Left renal cortex interstitium (tissue), 4 donors: ENCODE results near the gene FAM43A. TPM values are rescaled to one million over a fixed set of nuclear protein-coding genes. Genes with fewer than 3 reads are reported as not detected.

Source experiments
- DNase-seq, 4 donors: peaks; one replicate each; pipeline ENCODE4 v3.0.0-alpha.2; 2013; ENCODE audit warnings: low read depth in 4 of 4, low spot score in 2 of 4, missing footprints in 1 of 4
- polyA plus RNA-seq, 4 donors: library from polyadenylated mRNA; unstranded; fragments of 120-200 nt; gene quantifications; one replicate each; pipeline ENCODE4 v1.2.1, GENCODE V29; 2013; ENCODE audit not compliant: insufficient read length in 4 of 4

Gene FAM43A
- polyA plus RNA-seq, 4 donors, result 5.5 to 9.4 (median 6.7) TPM

GRCh38 chr3:194736896-194737600 is 51.4 kb downstream of the FAM43A start:
- DNase-seq, result no peak

Other genes starting within 250 kb of the FAM43A start
- 100 to 1,000 TPM in 1 of 4 donors, 10 to 100 TPM in 3; 84.8 to 124 (median 91.5) TPM for gene ATP13A3, start 198.9 kb upstream of the FAM43A start, polyA plus RNA-seq
- 10 to 100 TPM; 14.6 to 23.6 (median 20.5) TPM for gene TMEM44, start 52.5 kb upstream of the FAM43A start, polyA plus RNA-seq
- 10 to 100 TPM; 29.9 to 50.8 (median 42.2) TPM for gene LSG1, start 13.7 kb upstream of the FAM43A start, polyA plus RNA-seq